Stimulated activated CD8-positive, alpha-beta memory T cell treated with anti-CD3 and anti-CD28 coated beads, Interleukin-12 subunit alpha, Interleukin-12 subunit beta, amount 100 ng/mL, for 1 hour (primary cell): ENCODE results near the gene ACSM6.
"Not testable (repeated sequence)": the region's sequence is repeated elsewhere in the genome, so short reads cannot be mapped to it uniquely, and the experiment has no call there.

Experiments
- DNase-seq: peaks from one replicate; pipeline ENCODE4 v3.0.0-alpha.2; 2020; ENCODE audit warnings: low read depth

ACSM6 gene

DNA sequence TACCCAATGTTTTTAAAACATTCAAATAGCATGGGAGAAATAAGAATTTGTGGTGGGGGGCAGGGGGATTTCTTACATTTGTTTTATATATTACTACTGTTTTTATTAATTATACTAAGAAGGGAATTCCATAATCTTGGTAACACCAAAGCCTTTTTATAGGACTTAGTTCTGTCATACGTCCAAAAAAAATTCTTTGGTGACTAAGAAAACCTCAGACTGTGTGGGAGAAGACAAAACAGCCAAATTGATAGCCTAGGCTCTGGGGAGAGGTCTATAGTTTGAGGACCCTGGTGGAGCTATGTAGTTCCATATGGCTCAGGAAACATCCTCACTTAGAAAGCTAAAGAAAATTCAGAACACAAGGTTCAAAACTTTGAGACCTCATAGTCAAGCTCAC lies 23.4 kb downstream of the ACSM6 start:
- DNase-seq = no peak

DNA sequence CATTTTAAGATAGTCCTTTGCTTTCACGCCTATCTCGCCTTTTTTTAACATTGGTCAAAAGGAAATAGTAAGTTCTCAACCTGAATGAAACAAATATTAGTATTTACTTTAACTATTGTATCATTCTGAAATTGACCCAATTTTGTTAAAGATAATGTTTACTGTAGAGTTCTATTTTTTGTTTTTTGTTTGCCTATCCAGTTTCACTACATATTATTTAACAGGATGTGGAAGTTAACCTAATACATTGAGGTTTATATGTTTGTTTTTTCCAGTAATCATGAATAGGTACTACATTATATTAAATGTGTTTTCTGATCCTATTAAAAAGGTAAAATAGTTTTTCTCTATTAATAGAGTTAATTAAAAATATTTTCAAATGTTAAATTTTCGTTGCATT lies 26.5 kb downstream of the ACSM6 start:
- DNase-seq = no peak

- DNase-seq = no peak
These were observed 27.1 kb downstream of the ACSM6 start for GRCh38 chr10:95221124-95221523.

- DNase-seq = no peak
These were observed 31.1 kb downstream of the ACSM6 start for GRCh38 chr10:95225136-95225535.

GRCh38 chr10:95228934-95229723 lies 35.1 kb downstream of the ACSM6 start:
- not testable (repeated sequence) for DNase-seq

- DNase-seq = no peak
These were observed 35.9 kb downstream of the ACSM6 start for GRCh38 chr10:95229724-95230627.

- peak; percentile 10 for DNase-seq
These were observed 36.9 kb downstream of the ACSM6 start for GRCh38 chr10:95230677-95231586.

DNA sequence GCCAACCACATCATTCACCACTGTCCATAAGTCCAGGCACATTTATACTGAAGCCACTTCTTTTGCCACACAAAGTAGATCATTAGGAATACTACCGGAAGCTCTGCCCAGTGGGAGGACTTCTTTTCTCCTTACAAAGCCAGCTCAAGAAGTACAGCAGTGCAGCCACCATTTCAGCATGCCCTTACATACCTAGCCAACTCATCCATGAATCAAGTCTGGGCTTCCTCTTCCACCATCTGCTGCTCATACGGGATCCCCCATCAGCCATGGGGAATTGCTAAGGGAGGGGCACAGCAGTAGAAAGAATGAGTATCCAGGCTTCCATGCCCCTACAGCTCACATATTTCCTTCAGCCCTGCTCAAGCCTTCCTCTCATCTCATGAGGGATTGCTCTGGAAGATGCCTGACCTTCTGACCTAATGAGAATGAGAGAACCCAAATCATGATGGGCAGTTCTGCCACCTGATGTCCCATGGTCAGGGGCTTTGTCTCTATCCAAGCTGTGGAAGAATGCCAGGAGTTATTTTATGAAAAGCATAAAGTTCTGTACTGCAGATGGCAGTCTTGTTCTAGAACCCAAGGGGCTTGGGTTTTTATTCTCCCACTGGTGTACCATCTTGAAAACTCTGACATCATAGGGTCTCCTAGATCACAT lies 39.5 kb downstream of the ACSM6 start:
- DNase-seq = no peak

DNA sequence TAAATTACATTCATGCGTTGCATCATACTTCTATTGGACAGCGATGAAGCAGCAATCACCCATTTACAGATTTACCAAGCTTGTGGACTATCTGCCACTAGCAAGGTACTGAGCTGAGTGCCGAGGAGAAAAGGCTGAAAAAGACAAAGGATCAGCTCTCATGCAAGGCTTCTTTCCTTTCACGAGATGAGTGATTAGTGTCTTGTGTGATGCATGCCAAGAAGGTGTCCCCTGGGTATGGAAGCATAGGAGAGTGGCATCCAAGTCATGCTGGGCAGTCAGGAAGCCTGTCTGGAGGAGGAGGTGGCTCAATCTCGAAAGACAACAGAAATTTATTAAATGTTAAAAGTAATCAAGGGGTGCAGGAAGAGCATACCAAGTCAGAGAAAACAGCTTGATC lies 40.9 kb downstream of the ACSM6 start:
- DNase-seq = no peak

- DNase-seq = no peak
These were observed 41.6 kb downstream of the ACSM6 start for GRCh38 chr10:95235676-95236067.

GRCh38 chr10:95236068-95236903 lies 42.2 kb downstream of the ACSM6 start:
- DNase-seq = no peak

DNA sequence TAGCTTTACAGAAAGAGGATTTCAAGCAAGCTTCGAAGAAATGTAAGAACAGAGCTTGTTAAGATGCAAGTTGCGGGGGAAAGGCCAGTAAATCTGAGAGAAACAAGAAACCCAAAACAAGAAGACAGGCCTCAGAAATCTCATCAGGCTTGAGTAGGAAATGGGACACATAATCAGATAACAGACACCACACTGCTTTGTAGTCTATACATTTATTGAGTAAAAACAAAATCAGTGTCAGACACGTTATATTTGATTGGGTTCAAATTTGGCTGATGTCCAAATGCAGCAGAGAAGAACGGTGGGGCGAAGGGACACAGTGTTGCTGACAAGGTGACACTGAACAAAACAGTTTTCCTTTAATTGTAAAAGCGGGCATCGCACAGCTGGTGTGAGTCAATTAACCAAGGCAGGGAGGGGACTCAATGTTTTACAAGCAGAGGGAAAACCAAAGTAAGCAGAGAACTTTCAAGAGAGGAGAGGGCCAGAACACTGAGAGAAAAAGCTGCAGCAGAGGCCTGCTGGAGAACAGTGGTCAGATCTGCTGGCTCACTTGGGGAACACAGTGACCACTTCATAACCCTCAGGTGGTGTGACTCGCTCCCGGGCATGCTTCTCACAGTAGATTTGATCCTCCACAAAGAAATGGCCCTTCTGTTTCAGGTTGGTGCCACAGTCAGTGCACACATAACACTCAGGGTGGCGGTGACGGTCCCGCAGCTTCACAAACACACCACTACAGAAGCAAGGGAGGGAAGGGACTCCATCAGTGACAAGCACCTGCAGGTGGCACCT lies 43.5 kb downstream of the ACSM6 start:
- DNase-seq = no peak

GRCh38 chr10:95240096-95240495 lies 46.1 kb downstream of the ACSM6 start:
- not testable (repeated sequence) for DNase-seq

DNA sequence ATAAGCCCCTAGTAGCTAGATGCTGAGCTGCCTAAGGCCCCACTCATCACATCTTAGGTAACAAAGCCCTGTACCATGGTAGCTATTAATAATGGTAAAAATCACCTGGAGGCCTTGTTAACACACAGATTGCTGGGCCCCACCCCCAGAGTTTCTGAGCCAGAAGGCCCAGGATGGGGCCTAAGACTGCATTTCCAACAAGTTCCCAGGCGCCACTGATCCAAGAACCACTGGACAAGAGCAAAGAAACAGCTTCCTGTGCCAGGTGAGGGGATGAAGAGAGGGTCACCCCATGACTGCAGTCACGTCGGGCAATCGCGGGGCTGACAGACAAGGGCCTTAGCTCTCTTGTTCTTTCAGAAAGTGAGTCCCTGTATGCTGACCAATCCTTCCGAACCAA lies 46.8 kb downstream of the ACSM6 start:
- DNase-seq = no peak

GRCh38 chr10:95241533-95241932 lies 47.5 kb downstream of the ACSM6 start:
- no peak for DNase-seq

GRCh38 chr10:95242581-95243317 lies 48.7 kb downstream of the ACSM6 start:
- DNase-seq = no peak

DNA sequence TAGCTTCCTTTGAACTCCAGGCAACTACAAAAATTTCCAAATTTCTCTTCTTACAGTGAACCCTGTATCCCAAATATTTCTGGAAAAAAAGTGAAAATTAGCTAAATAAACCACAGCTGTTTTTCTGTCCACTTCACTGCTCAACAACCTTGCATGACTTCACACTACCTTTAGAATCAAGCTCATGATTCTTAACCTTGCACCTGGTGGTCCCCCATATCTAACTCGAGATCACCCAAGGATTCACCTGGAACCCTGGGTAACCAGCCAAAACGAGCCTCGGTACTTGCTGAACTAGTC lies 49.2 kb downstream of the ACSM6 start:
- no peak for DNase-seq

DNA sequence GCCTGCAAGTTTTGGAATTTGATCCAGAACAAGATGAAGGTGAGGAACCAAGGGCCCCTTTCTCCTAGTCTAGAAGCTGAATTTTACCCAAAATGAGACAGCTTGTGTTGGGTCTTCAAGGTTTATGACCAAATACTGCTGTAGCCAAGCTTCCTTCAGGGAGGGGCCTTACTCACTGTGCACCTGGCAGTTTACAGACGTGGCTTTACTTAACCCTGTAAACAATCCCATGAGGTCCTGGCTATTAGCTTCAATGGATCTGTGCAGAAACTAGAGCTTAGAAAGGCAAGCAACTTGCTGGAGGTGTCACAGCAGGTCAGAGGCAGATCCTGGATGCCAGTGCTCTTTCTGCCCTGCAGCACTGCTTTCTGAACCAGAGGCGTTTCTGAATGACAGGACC lies 50.1 kb downstream of the ACSM6 start:
- no peak for DNase-seq

- DNase-seq = no peak
These were observed 51.5 kb downstream of the ACSM6 start for GRCh38 chr10:95245425-95246055.
